NB4 (cell line): ENCODE data around the gene TMEM219.

ENCODE experiments used
- DNase-seq: peaks from one replicate; pipeline ENCODE4 v3.0.0; 2010; ENCODE audit warnings: low read depth
- H3K4me3 ChIP-seq: one replicate; pipeline ENCODE4 v1.5.1; 2011; ENCODE audit warnings: mild to moderate bottlenecking, low read depth, low read length, moderate library complexity
- CTCF ChIP-seq: IDR thresholded peaks from one replicate; pipeline ENCODE4 v1.5.1; 2012; ENCODE audit warnings: low read depth, low read length
- MAX ChIP-seq: IDR thresholded peaks from 2 replicates; pipeline ENCODE4 v1.6.1; 2011; ENCODE audit warnings: low read depth, low read length
- MYC ChIP-seq: IDR thresholded peaks from 2 replicates; pipeline ENCODE4 v1.6.1; 2011; ENCODE audit warnings: low read depth, low read length
- POLR2A ChIP-seq: IDR thresholded peaks from 2 replicates; pipeline ENCODE4 v1.6.1; 2011; ENCODE audit warnings: mild to moderate bottlenecking; ENCODE audit not compliant: insufficient read length; ENCODE audit errors: extremely low read depth

Gene TMEM219

GRCh38 chr16:29995324-29995910 lies 33.5 kb downstream of the TMEM219 start, which contains the start of gene HIRIP3:
HIRIP3 (minus strand) TSS chr16:29995617; CDS start chr16:29995605, 12 bp downstream.
- H3K4me3 ChIP-seq = peak within 1 kb of the TSS; percentile 79
- DNase-seq = peak; percentile 87
- TF ChIP-seq CTCF (no peak), MAX (peak; percentile 92), MYC (peak; percentile 96), POLR2A (peak; percentile 29)

- TF ChIP-seq CTCF = no peak
- peak; percentile 8; the same call in 1 of the 2 replicates for TF ChIP-seq MAX
- TF ChIP-seq POLR2A = peak; percentile 60
- peak; percentile 47 for TF ChIP-seq MYC
- peak within 1 kb of the TSS; percentile 79 for H3K4me3 ChIP-seq
- DNase-seq = peak; percentile 97
These were observed 34.3 kb downstream of the TMEM219 start, which contains the start of gene INO80E for GRCh38 chr16:29995911-29996765. INO80E (plus strand) TSS chr16:29996241; CDS start chr16:29996311, 70 bp downstream.

GRCh38 chr16:29996766-29997250 lies 34.9 kb downstream of the TMEM219 start:
- DNase-seq = peak; percentile 42
- peak overlapping the region; percentile 79 for H3K4me3 ChIP-seq
- no peak for TF ChIP-seq POLR2A
- TF ChIP-seq CTCF = no peak
- no peak for TF ChIP-seq MYC
- TF ChIP-seq MAX = no peak

- H3K4me3 ChIP-seq = no peak overlapping the region
- TF ChIP-seq MYC (no peak), MAX (no peak), POLR2A (no peak), CTCF (no peak)
- no peak for DNase-seq
These were observed 37.7 kb downstream of the TMEM219 start for GRCh38 chr16:29999605-30000004.

GRCh38 chr16:30000735-30001631 lies 39.1 kb downstream of the TMEM219 start:
- no peak for DNase-seq
- TF ChIP-seq POLR2A = no peak
- no peak for TF ChIP-seq MYC
- TF ChIP-seq MAX = no peak
- no peak for TF ChIP-seq CTCF

More at GRCh38 chr16:30000735-30001631, 39.1 kb downstream of the TMEM219 start:
- no peak overlapping the region for H3K4me3 ChIP-seq
